Panc1 (cell line): ENCODE data around the gene SLC6A11. TPM values are rescaled to one million over a fixed set of nuclear protein-coding genes. Genes with fewer than 3 reads are reported as not detected.

Experiments
- ATAC-seq: fragments of 200-7000 bp; cut with Tn5 transposase; 2 replicates; pipeline ENCODE4 v1.9.1; 2020; ENCODE audit warnings: mild to moderate bottlenecking, moderate library complexity
- BruUV-seq: library from RNA; stranded (reverse); fragments of 400-500 nt; replicated peaks from 2 replicates; lab custom pipeline; 2021; lab: Mats Ljungman, UMichigan
- CTCF ChIA-PET: fragments of 300-600 bp; sonication (Branson Sonifier 250); formaldehyde crosslinking; loops from one replicate; lab custom pipeline; 2022; ENCODE audit warnings: antibody characterized with exemption; lab: Charles Lee
- POLR2A ChIA-PET: fragments of 300-600 bp; sonication (Branson Sonifier 250); formaldehyde crosslinking; loops from one replicate; lab custom pipeline; 2022; ENCODE audit warnings: antibody characterized with exemption; lab: Charles Lee
- DNase-seq: peaks from one replicate; pipeline ENCODE4 v3.0.0-alpha.2; 2010; ENCODE audit warnings: low read depth, low spot score
- H3K27ac ChIP-seq: 2 replicates; pipeline ENCODE4 v1.5.1; 2011; ENCODE audit warnings: mild to moderate bottlenecking, low read length, inconsistent platforms
- H3K27me3 ChIP-seq: fragments of 200-500 bp; sonication (Bioruptor generic); 2 replicates; pipeline ENCODE4 v1.6.0; 2014; ENCODE audit warnings: low read length, inconsistent platforms; ENCODE audit not compliant: control insufficient read depth, insufficient read depth
- H3K36me3 ChIP-seq: fragments of 200-500 bp; sonication (Bioruptor generic); 2 replicates; pipeline ENCODE4 v1.5.1; 2014; ENCODE audit warnings: inconsistent platforms, mild to moderate bottlenecking, low read length, moderate library complexity; ENCODE audit not compliant: control insufficient read depth, insufficient read depth
- H3K4me1 ChIP-seq: 2 replicates; pipeline ENCODE4 v1.5.1; 2011; ENCODE audit warnings: inconsistent platforms, mild to moderate bottlenecking, low read length, moderate library complexity; ENCODE audit not compliant: control insufficient read depth, insufficient read depth
- H3K4me3 ChIP-seq, 2 experiments: 2 replicates each; pipeline ENCODE4 v1.5.1; 2011 to 2012; ENCODE audit warnings: low read depth in 2 of 2, low read length in 2 of 2, mild to moderate bottlenecking in 2 of 2, inconsistent platforms in 1 of 2, moderate library complexity in 1 of 2
- H3K9me3 ChIP-seq: fragments of 200-500 bp; sonication (Bioruptor generic); 2 replicates; pipeline ENCODE4 v1.5.1; 2014; ENCODE audit warnings: low read depth, mild to moderate bottlenecking, inconsistent platforms, low read length, moderate library complexity; ENCODE audit not compliant: control insufficient read depth, insufficient read depth
- CTCF ChIP-seq: fragments of 450-650 bp; IDR thresholded peaks from 2 replicates; pipeline ENCODE4 v1.5.1; 2017; ENCODE audit warnings: mild to moderate bottlenecking
- POLR2AphosphoS5 ChIP-seq: IDR thresholded peaks from 2 replicates; pipeline ENCODE4 v1.6.1; 2012; ENCODE audit warnings: mild to moderate bottlenecking, low read depth, low read length, moderate library complexity
- REST ChIP-seq, 2 experiments: IDR thresholded peaks; 2 replicates each; pipeline ENCODE4 v1.6.1; 2011 to 2012; ENCODE audit warnings: low read depth in 2 of 2, control low read depth in 1 of 2, low read length in 1 of 2, mild to moderate bottlenecking in 1 of 2, moderate library complexity in 1 of 2; ENCODE audit not compliant: insufficient read depth in 1 of 2
- SIN3A ChIP-seq: IDR thresholded peaks from 2 replicates; pipeline ENCODE4 v1.6.1; 2012; ENCODE audit warnings: low read depth, mild to moderate bottlenecking, low read length, moderate library complexity, borderline replicate concordance; ENCODE audit not compliant: insufficient read depth
- TCF7L2 ChIP-seq: IDR thresholded peaks from 2 replicates; pipeline ENCODE4 v1.6.1; 2011; ENCODE audit warnings: mild to moderate bottlenecking, low read depth, low read length, inconsistent platforms
- in situ Hi-C: cut with HindIII; loops from 2 replicates; pipeline ENCODE4 v1.10.0; 2016; ENCODE audit warnings: low sequenced_read_pairs, low pct_unique_long_range_greater_than_20kb
- intact Hi-C: fragments of 100-400 bp; cut with micrococcal nuclease; formaldehyde crosslinking; loops from one replicate; pipeline ENCODE4 v1.10.0; 2022; ENCODE audit not compliant: unreplicated experiment
- total RNA-seq: library from RNA; stranded (reverse); gene quantifications from one replicate; pipeline ENCODE4 v1.2.1, GENCODE V29; 2021; ENCODE audit not compliant: unreplicated experiment

Gene SLC6A11
- total RNA-seq, 1 experiment from 2014 or later, result not detected

GRCh38 chr3:10835406-10835805 lies 19.4 kb downstream of the SLC6A11 start:
- BruUV-seq, result no TSS peak
- Histone ChIP-seq H3K36me3 (no peaks in the 10 kb centered on the region), H3K27me3 (peaks cover 2% of the 10 kb centered on the region; the same call in 1 of the 2 replicates), H3K9me3 (no peaks in the 10 kb centered on the region), H3K4me3 (no peak overlapping the region), H3K4me1 (no peaks in the 10 kb centered on the region), H3K27ac (no peak overlapping the region)
- in situ Hi-C loops (no loop called here), intact Hi-C loops (no loop called here)
- ChIA-PET CTCF (no interaction called here), POLR2A (no interaction called here)
- no peak for TF ChIP-seq TCF7L2
- TF ChIP-seq CTCF, result no peak
- no peak for TF ChIP-seq REST (IDR thresholded peaks at IDR 0.05; ENCODE audit: insufficient read depth in 1 of 2, low read depth in 2 of 2, low read length in 1 of 2)
- no peak for TF ChIP-seq SIN3A
- no peak for TF ChIP-seq POLR2AphosphoS5
- no peak for ATAC-seq
- DNase-seq, result no peak

GRCh38 chr3:10836676-10837075 lies 20.6 kb downstream of the SLC6A11 start:
- no TSS peak for BruUV-seq
- ATAC-seq, result no peak
- in situ Hi-C loops, result no loop called here
- Histone ChIP-seq H3K36me3 (no peaks in the 10 kb centered on the region), H3K4me3 (no peak overlapping the region), H3K9me3 (no peaks in the 10 kb centered on the region), H3K4me1 (no peaks in the 10 kb centered on the region), H3K27me3 (peaks cover 4% of the 10 kb centered on the region), H3K27ac (no peak overlapping the region)
- ChIA-PET POLR2A (no interaction called here), CTCF (no interaction called here)
- intact Hi-C loops, result no loop called here
- DNase-seq, result no peak
- TF ChIP-seq TCF7L2, result no peak
- no peak for TF ChIP-seq POLR2AphosphoS5
- TF ChIP-seq REST (IDR thresholded peaks at IDR 0.05; ENCODE audit: insufficient read depth in 1 of 2, low read depth in 2 of 2, low read length in 1 of 2), result no peak
- no peak for TF ChIP-seq CTCF
- no peak for TF ChIP-seq SIN3A
